ENCODE results near the gene PWWP2B.
"Not testable (repeated sequence)": the region's sequence is repeated elsewhere in the genome, so short reads cannot be mapped to it uniquely, and the experiment has no call there.

The PWWP2B gene

DNA sequence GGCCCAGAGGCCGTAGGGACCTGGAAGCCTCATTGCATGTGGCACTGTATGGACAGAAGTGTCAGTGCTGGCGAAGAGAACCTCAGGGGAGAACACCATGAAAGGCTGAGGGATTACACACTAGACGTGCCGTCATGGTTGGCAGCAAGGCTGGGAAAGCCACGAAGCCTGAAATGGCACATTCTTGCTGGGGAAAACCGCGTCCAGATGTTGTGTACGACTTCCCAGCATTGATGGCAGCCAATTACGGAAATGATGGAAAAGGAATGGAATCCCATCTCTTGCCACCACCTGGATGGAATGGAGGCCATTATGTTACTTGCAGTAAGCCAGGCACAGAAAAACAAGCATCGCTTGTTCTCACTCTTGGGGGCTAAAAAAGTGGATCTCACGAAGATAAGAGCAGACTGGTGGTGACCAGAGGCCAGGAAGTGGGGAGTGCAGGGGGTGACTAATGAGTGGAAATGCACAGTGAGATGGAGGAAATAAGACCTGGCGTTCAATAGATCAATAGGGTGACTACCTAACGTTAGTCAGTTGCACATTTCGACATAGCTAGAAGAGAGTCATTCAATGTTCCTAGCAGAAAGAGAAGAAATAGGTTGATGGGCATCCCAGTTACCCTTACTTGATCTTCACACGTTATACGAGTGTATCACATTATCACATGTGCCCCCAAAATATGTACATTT, 14.6 kb upstream of the PWWP2B start:
- DNase-seq, result no peak

DNA sequence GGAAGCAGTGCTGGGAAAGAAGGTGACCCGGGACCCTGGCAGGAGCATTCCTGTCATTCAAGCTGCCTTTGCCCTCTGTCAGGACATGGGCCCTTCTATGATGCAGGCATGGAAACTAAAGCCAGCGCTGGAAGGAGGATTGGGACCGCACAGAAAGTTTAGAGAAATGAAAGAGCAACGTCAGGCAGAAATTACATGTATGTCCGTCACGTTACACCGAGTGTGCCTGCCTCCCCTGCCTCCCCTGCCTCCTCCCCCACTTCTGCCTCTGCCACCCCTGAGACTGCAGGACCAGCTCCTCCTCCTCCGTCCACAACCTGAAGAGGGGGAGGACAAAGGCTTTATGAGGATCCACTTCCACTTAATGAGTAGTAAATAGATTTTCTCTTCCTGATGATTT, 13.9 kb upstream of the PWWP2B start:
- DNase-seq, result no peak

DNA sequence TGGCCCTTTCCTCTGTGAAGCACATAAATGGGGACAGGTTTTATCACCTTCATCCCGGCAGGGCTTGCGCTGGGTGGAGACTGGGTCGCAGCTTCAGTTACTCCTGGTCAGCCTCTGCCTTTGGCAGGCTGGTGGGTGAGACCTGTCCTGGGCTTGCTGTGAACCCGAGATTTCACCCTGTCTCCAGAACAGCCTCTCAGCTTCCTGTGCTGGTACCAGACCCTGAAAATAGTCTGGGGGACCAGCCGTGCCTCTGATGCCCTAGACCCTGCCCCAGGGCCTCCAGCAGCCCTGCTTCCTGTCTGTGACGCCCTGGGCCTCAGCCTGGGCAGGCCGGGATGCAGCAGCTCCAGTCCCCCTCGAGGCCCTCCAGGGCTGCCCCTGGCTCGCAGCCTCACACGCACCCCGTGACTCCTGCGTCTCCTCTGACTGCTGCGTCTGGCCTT, 13.2 kb upstream of the PWWP2B start:
- no peak for DNase-seq

DNA sequence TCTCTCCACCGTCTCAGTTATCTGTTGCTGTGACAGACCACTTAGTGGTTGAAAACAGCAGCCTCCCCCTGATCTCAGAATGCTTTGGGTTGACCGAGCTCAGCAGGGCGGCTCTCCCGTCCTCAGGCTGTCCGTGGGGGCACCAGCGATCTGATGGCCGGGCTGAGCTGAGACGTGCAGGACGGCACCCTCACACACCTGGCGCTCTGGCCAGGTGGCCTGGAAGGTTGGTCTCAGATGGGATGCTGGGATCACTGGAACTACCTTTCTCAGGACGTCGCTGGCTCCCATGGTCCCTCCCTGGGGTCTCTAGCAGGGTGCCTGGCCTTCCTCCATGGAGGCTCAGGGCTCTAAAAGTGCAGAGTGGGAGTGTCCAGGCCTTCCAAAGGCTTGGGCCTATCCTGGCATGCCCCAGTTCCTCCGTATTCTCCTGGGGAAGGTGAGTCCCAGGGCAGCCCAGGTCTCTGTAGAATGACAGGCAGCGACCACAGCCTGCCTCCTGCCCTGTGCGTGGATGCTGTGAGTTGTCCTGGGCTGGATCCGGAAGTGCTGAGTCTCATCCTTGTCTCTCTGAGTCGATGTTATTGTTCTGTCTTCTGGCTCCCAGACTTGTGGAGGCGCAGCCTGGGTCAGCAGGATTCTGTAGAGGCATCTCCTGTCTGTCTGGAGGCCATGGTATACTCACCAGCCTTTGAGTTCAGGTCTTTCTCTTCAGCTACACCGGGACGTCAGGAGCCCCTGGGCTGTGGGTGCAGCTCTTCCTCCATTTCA, 12.2 kb upstream of the PWWP2B start:
- no peak for DNase-seq

- no peak for DNase-seq
Observed at GRCh38 chr10:132385389-132385667, 11.7 kb upstream of the PWWP2B start.

DNA sequence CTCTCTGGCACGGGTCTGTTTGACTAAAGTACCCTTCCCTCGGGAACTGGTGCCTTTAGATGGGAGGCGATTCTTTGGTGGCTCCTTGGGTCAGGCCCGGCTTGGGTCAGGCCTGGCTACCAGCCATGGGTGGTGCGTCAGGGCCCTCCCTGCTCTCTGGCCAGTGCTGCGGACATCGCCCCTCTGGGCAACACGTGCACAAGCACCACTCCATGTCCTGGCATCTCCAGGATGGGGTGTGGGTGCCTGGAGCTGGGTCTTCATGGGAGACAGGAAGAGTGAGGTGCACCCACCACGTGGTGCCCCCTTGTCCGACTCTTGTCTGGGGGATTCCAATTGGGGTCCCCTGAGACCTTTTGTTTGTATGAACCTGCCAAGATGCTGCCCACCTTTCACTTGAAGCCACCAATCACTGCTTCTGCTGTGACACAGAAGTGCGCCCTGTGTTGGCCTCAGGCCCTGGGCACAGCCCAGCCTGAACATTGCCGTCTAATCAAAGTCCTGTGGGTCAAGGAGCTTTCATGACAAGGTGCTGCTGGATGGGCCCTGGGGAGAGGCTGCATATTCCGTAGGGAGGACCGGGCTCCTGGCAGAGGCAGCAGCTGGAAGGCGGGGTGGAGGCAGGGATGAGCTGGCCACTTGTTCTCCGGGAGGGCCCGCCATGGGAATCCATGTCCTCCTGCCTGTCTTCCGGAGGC, 11.1 kb upstream of the PWWP2B start:
- no peak for DNase-seq

DNA sequence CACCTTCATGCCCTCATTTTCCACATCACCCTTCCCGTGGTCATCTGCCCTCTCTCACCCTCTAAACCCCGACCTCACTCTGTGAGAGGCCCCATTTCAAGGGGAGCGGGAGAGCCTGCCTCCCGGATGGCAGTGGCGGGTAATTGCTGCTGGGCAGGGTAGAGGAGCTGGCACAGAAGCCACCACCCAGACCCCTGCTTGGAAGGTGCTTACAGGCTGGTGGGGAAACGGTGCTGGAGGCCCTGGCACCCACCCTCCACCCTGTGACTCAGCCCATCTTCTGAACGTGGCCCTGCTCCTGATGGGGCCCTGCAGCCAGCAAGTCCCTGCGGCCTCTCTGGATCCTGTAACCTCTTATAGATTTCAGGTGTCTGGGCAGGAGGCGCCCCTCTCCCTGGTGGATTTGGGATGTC, 10.6 kb upstream of the PWWP2B start:
- no peak for DNase-seq

GRCh38 chr10:132386896-132387295, 10.1 kb upstream of the PWWP2B start:
- DNase-seq, result not testable (repeated sequence)

- no peak for DNase-seq
Observed at GRCh38 chr10:132387764-132388210, 9.2 kb upstream of the PWWP2B start.

GRCh38 chr10:132388891-132389432, 8.0 kb upstream of the PWWP2B start:
- no peak for DNase-seq

- DNase-seq, result no peak
Observed at GRCh38 chr10:132389433-132390169, 7.4 kb upstream of the PWWP2B start.

DNA sequence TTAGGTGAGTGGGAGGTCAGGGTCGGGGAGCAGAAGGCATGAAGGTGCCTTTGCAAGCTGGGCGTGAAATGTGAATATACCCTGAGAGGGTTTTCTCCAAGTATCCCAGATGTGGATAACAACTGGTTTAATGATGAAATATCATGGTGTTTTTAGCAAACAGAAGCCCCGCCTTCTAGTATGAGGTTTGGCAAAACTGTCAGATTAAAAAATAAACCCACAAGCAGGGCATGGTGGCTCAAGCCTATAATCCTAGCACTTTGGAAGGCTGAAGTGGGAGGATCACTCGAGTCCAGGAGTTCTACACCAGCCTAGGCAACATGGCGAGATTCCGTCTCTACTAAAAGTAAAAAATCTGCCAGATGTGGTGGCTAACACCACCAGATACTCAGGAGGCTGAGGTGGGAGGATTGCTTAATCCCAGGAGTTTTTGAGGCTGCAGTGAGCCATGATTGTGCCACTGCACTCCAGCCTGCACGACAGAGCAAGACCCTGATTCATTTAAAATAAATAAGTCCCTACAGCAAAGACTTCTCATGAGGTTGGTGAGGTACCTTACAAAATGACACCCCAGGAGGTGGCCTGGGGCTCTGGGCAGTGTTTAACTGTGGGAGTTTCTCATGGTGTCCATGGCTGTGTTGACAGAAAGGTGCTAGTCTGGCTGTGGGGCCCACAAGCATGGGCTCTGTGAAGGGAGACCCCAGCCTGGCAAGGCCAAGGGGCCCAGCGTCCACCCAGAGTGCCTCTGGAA, 6.7 kb upstream of the PWWP2B start:
- DNase-seq, result no peak

- DNase-seq, result no peak
Observed at GRCh38 chr10:132390921-132391675, 5.9 kb upstream of the PWWP2B start.

DNA sequence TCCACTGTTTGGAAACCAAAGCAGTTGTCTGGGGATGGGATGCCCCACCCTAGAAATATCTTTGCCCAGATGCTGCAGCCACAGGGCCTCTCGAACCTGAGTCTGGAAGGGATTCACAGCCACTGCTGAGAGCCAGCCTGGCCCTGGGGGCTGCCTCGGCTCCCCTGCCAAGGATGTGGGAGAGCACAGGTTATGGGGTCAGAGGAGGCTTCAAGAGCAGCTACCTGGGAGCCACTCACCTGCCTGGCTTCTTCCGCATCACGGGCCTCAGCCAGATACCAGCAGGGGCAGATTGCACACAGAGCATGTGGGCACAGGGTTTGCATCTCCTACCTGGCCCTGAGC, 5.4 kb upstream of the PWWP2B start:
- no peak for DNase-seq

- DNase-seq, result no peak
Observed at GRCh38 chr10:132392184-132392800, 4.7 kb upstream of the PWWP2B start.

- no peak for DNase-seq
Observed at GRCh38 chr10:132392811-132393694, 3.9 kb upstream of the PWWP2B start.

GRCh38 chr10:132393695-132394181, 3.3 kb upstream of the PWWP2B start:
- DNase-seq, result no peak

DNA sequence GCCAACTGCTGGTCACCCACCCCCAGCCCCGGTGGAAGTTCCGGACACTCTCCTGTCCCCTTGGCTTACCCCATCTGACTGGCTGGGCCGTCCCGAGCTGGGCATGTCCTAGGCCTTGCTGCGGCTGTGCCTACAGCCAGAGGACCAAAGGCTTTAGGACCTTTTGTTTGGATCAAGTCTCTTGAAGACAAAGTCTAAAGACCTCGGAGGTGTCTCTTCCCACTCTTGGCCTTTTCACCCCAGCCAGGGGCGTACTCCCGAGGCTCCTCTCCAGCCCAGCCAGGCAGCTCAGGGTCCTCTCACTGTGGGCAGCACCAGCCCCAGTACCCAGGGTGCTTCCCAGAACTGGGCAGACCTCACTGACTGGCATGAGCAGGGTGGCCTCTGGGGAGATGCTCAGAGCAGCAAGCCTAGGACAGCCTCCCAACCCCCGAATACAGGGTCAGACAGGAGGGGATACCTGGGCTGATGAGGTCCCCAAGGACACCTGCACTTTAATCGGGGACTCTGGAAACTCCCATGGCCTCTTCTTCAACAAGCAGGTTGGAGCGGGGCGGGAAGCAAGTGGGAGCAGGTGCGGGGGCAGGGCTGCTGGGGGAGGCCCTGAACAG, 2.7 kb upstream of the PWWP2B start:
- no peak for DNase-seq

DNA sequence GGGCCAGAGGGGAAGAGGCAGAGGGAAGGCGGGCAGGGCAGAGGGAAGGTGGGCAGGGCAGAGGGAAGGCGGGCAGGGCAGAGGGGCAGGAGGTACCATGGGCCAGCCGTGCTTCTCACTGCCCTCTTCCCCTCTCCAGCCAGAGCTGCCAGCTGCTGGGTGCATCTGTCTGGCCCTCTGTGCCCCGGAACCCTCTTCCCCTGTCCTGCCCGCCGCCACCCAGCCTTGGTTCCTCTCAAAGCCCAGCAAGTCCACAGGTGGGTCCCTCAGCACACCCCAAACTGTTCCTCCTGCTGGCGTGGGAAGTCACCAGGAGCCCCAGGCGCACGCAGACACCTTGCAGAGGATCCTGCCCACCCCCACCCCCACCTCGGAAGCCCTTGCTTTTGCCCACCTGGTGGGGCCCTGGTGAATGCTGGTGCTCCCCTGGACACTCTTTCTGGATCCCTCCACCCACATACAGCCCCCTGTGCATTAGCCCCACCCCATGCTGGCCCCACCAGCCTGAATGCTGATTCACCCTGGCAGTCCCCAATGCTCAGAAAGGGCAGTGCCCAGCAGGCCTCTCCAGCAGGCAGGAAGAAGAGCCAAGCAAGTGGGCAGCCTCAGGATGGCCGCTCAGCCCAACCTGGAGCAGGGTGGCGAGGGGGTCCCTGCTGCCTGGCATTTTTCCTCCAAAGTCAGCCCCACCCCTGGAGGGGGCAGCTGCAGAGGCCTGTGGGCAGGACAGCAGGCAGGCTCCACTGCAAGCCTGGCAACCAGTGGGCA, 1.9 kb upstream of the PWWP2B start:
- no peak for DNase-seq
